MCF 10A (cell line): ENCODE results near the gene XG. TPM values are rescaled to one million over a fixed set of nuclear protein-coding genes. Genes with fewer than 3 reads are reported as not detected.
"Not testable (repeated sequence)": the region's sequence is repeated elsewhere in the genome, so short reads cannot be mapped to it uniquely, and the experiment has no call there.

Experiments
- BruUV-seq: library from RNA; stranded (reverse); fragments of 400-500 nt; replicated peaks from 2 replicates; lab custom pipeline; 2021; lab: Mats Ljungman, UMichigan
- CTCF ChIA-PET: fragments of 300-600 bp; sonication (Branson Sonifier 250); formaldehyde crosslinking; extraction: SDS; loops from one replicate; lab custom pipeline; 2021; ENCODE audit warnings: antibody characterized with exemption, inconsistent platforms; lab: Yijun Ruan, JAX
- POLR2A ChIA-PET: fragments of 300-600, 350-650 bp; sonication (Branson Sonifier 250); formaldehyde crosslinking; extraction: SDS; loops from one replicate; lab custom pipeline; 2020; ENCODE audit warnings: antibody characterized with exemption, inconsistent platforms; lab: Yijun Ruan, JAX
- DNase-seq: peaks from one replicate; pipeline ENCODE4 v3.0.0-alpha.2; 2018; ENCODE audit not compliant: unreplicated experiment
- H3K27ac Mint-ChIP-seq: one replicate; pipeline ENCODE4 v1.8.0; 2022; ENCODE audit warnings: mild to moderate bottlenecking, low read depth, mixed read lengths; ENCODE audit not compliant: unreplicated experiment
- H3K27me3 Mint-ChIP-seq: one replicate; pipeline ENCODE4 v1.8.0; 2022; ENCODE audit warnings: mixed read lengths; ENCODE audit not compliant: insufficient read depth, unreplicated experiment
- H3K36me3 Mint-ChIP-seq: one replicate; pipeline ENCODE4 v1.8.0; 2022; ENCODE audit warnings: mild to moderate bottlenecking, moderate library complexity, mixed read lengths; ENCODE audit not compliant: insufficient read depth, unreplicated experiment
- H3K4me1 Mint-ChIP-seq: one replicate; pipeline ENCODE4 v1.8.0; 2022; ENCODE audit warnings: mixed read lengths; ENCODE audit not compliant: insufficient read depth, unreplicated experiment
- H3K4me3 Mint-ChIP-seq: one replicate; pipeline ENCODE4 v1.8.0; 2022; ENCODE audit warnings: mild to moderate bottlenecking, moderate library complexity, mixed read lengths; ENCODE audit not compliant: unreplicated experiment
- H3K9me3 Mint-ChIP-seq: one replicate; pipeline ENCODE4 v1.8.0; 2022; ENCODE audit warnings: mixed read lengths; ENCODE audit not compliant: unreplicated experiment
- CTCF ChIP-seq: fragments of 200-600 bp; IDR thresholded peaks from one replicate; pipeline ENCODE4 v1.8.0; 2022; ENCODE audit warnings: antibody characterized with exemption, mild to moderate bottlenecking; ENCODE audit not compliant: unreplicated experiment
- intact Hi-C: fragments of 100-400 bp; cut with micrococcal nuclease; formaldehyde crosslinking; loops from 2 replicates; pipeline ENCODE4 v1.14.1; 2022
- total RNA-seq: library from RNA; stranded (reverse); gene quantifications from 2 replicates; pipeline ENCODE4 v1.2.3, GENCODE V29; 2022

Gene XG
- total RNA-seq, 1 experiment from 2014 or later = not detected

GRCh38 chrX:2766906-2767305, 15.1 kb downstream of the XG start:
- ChIA-PET CTCF (no interaction called here), POLR2A (no interaction called here)
- TF ChIP-seq CTCF = no peak
- no peaks in the 10 kb centered on the region for H3K36me3 Mint-ChIP-seq
- no peaks in the 10 kb centered on the region for H3K27me3 Mint-ChIP-seq
- no peak overlapping the region for H3K4me3 Mint-ChIP-seq
- H3K9me3 Mint-ChIP-seq = no peaks in the 10 kb centered on the region
- no peak overlapping the region for H3K27ac Mint-ChIP-seq
- intact Hi-C loops = no loop called here
- DNase-seq = no peak
- no TSS peak for BruUV-seq
- no peaks in the 10 kb centered on the region for H3K4me1 Mint-ChIP-seq

GRCh38 chrX:2767631-2768455, 16.0 kb downstream of the XG start:
- Mint-ChIP-seq H3K27me3 (peaks cover 3% of the 10 kb centered on the region), H3K4me3 (no peak overlapping the region), H3K27ac (no peak overlapping the region), H3K36me3 (no peaks in the 10 kb centered on the region), H3K4me1 (no peaks in the 10 kb centered on the region), H3K9me3 (no peaks in the 10 kb centered on the region)
- no TSS peak for BruUV-seq
- ChIA-PET CTCF (no interaction called here), POLR2A (no interaction called here)
- intact Hi-C loops = no loop called here
- peak; percentile 26 for DNase-seq
- no peak for TF ChIP-seq CTCF

- intact Hi-C loops = no loop called here
- ChIA-PET CTCF (no interaction called here), POLR2A (no interaction called here)
- BruUV-seq = no TSS peak
- H3K9me3 Mint-ChIP-seq = no peaks in the 10 kb centered on the region
- peaks cover 21% of the 10 kb centered on the region for H3K27me3 Mint-ChIP-seq
- H3K27ac Mint-ChIP-seq = no peak overlapping the region
- no peak for TF ChIP-seq CTCF
- H3K4me1 Mint-ChIP-seq = no peaks in the 10 kb centered on the region
- DNase-seq = no peak
- no peak overlapping the region for H3K4me3 Mint-ChIP-seq
- H3K36me3 Mint-ChIP-seq = no peaks in the 10 kb centered on the region
Measured at GRCh38 chrX:2769615-2770014, 17.8 kb downstream of the XG start.

- BruUV-seq, DNase-seq, POLR2A ChIA-PET, H3K36me3 Mint-ChIP-seq, CTCF ChIA-PET, H3K27ac Mint-ChIP-seq, H3K4me1 Mint-ChIP-seq, H3K9me3 Mint-ChIP-seq, H3K4me3 Mint-ChIP-seq, intact Hi-C loops: not testable (repeated sequence)
- H3K27me3 Mint-ChIP-seq = peaks cover 26% of the 10 kb centered on the region
Measured at GRCh38 chrX:2773166-2774055, 21.6 kb downstream of the XG start.
